H4 (cell line): ENCODE data around the gene STX16. TPM values are rescaled to one million over a fixed set of nuclear protein-coding genes. Genes with fewer than 3 reads are reported as not detected.

Experiments used
- DNase-seq: peaks from one replicate; pipeline ENCODE4 v3.0.0-alpha.2; 2015; ENCODE audit warnings: low spot score
- total RNA-seq: library from RNA; depleted of rRNA; stranded (reverse); fragments of >200 nt; shearing (Covaris generic); gene quantifications from 2 replicates; pipeline ENCODE4 v1.2.3, GENCODE V29; 2014

STX16 gene
- total RNA-seq, 1 experiment from 2014 or later = 8.8 TPM

DNA sequence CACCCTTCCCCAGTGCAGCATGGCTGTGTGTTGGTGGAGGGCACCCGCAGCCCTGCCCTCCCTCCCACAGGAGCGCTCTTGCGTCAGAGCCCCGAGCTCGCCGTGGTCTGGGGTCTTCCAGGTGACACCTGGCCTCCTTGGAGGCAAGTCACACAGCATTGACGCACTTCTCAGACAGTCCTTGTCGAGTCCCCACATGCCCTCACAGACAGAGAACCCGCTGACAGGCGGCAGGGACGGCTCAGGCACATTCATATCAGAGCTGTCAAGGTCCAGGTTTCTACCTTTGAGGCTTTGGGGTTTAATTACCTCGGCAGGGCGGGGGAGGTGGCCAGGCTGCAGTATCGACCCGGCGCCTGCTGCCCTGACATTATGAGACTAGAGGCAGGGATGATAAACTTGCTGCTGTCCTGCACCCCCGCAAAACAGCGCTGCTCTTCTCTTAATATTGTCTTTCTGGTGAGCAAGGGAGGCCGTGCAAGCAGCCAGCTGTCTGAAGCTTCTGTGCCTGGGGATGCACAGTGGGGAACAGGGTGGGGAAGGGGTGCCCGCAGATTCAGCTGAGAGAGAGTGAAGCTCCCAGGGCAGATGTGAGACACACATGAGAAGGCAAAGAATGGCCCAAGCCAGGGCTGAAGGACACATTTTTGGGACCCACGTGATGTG lies 46.3 kb downstream of the STX16 start:
- DNase-seq = no peak

DNA sequence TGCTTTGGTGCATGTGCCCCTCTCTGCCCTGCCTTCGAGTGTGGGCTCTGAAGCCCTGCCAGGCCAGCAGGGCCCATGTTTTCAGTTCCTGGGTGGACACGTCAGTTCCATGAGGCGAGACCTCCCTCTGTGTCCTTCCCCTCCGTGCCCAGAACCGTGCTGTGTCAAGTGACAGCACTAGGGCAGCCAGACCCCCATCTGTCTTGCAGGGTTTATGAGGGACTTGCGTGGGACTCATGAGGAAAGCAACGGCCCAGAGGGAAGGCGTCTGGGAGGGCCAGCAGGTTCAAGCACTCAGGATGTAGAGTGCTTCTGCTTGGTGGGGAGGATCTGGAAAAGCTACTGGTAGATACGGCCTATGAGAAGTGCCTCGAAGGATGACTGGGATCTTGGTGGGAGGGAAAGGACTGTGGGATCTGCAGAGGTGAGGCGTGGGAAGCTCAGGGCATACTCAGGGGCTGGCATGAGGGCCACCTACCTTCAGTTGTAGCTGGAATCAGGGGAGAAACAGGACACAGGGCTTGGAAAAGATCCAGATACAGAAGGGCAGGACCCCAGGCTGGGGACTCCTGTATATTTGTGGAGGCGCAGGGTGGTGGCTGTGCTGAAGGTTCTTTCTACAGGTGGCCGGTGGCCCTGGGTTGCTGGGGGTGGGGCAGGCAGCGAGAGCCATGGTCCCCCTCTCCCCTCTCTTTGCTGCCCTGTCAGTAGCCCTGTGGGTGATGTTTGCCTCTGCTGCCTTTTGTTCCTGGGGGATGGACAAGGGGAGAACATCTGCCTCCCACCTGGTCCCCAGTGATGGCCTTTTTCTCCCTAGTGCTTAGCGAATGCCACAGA lies 47.0 kb downstream of the STX16 start:
- DNase-seq = no peak

DNA sequence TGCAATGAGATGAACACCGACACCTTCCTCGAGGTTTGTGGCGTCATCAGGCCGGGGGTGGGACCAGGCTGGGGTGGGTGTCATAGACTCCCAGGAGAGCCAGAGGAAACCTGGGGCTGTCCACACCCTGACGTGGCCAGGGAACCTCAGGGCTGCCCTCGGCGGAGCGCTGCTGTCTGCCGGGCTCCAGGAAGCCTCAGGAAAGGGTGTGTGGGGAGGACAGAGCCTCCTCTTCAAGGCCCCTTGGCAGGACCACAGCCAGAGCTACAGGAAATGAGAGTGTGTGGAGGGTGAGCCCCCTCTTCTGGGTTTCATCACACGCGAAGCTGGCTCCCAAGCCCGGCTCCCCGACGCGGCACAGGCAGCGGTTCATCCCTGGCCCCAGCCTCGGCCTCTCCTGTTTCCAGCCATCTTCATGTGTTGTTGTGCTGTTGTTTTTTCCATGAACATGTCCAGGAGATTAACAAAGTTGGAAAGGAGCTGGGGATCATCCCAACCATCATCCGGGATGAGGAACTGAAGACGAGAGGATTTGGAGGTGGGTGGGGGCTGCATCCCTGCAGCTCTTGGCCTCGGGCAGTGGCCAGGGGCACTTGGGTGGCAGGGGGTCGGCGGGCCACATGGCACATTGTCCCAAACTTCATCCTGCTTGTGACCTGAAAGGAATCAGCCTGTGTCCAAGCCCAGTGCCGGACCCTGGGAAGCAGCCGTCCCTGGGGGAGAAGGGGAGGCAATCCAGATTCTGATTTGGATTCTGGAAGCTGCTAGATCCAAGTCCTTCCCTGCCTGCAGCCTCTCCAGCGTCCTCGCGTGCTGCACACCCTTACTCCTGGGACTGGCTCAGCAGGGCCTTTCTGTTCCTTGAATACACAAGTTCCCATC lies 47.9 kb downstream of the STX16 start:
- no peak for DNase-seq

DNA sequence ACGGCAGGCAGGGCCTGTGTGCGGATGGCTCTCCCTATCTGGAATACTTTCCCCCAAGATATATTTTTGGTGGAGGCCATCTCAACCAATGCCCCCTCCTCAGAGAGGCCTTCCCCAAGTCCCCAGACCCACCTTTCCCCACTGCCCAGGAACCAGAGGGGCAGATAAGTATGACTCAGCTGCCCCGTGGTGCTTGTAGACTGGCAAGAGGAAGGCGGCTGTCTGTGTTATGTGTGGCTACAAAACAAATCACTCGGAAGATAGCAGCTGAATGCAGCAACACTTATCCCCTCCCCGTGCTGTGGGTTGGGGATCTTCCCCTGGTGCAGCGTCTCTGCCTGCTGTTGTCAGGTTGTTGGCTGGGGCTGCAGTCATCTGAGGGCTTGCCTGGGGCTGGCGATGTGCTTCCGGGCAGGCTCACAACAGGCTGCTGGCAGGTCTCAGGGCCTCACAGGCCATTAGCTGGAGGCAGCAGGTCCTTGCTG lies 48.6 kb downstream of the STX16 start:
- no peak for DNase-seq

DNA sequence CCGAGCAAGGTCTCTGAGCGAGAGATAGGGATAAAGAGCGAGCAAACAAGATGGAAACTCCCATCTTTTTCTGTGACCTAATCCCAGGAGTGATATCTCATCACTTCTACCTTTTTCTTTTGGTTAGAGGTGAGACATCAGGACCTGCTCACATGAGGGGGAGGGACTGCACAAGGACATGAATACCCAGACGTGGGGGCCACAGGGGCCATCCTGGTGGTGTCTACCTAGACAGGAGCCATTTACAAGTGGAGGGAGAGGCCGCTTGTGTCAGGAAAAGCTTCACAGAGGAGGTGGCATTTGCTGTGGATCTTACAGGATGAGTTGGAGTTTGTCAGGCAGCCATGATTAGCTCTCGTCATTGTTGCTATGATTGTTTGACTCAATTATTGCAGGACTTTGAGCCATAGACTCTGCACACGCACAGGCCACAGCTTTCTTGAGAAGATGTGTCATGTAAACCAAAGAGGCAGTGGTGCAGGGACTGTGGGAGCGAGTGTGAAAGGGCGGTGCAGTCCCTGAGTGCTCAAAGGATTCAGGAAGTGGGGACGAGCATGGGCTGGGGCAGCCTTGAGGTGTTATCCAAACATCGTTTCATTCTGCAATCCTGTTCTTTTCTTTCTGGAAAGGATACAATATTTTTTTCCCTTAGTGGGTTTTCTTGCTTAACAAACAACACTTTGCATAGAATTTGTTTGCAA lies 49.2 kb downstream of the STX16 start:
- no peak for DNase-seq

DNA sequence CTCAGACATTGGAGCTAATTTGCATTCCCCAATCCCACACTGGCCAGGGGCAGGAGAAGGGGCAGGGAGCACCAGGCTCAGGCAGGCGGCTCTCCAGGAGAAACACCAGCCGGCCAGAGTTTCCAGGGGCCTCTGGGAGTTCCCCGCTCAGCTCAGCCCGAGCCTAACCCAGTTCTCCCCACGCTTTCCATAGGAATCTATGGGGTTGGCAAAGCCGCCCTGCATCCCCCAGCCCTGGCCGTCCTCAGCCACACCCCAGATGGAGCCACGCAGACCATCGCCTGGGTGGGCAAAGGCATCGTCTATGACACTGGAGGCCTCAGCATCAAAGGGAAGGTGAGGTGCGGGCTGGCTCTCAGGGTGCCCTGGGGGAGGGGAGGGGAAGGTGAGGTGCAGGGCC lies 49.7 kb downstream of the STX16 start:
- no peak for DNase-seq

DNA sequence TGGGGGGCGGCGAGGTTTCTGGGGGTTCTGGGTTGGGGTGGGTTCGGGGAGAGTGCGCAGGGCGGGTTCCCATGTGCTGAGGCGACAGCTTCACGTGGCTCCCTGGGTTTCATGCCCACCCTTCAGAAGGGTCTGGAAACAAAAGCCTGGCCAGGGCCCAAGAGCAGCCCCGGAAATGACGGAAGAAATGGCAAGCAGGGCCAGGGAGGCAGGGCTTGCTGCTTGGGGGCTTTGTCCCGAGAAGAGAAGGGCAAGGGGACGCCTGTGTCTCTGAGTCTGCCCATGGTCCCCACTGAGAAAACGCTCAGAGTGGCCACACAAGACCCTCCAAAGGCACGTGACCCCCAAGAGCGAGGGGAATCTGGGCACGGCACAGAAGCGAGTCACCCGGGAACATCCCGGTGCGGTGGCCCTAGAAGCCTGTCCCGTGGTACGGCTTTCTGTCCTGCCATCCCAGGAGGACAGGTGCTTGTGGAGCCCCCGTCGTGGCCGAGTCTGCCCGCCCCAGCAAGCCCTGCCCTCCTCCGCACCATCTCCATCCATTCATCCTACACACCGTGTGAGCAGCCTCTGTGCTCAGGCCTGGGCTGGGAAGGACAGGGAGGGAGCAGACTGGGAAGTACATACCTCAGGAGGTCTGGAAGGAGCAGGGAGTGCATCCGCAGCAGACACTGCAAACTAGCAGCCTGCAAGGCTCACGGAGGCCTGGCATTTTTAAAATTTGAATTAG lies 50.5 kb downstream of the STX16 start:
- no peak for DNase-seq

DNA sequence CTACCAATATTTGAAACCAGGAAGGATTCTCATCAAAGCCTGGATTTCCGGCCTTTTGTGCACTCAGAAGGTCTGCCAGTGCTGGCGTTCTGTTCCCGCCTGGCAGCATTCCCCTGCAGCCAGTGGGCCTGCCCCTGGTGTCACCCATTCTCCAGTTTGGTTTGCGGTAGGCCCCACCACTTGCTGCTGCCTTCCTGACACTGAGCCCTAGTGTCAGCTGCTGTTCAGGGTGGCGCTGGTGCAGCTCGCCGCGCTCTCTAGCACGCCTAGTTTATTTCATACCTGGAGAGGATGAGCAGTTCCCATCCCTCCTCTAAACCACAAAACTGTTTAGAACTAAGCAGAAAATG lies 51.1 kb downstream of the STX16 start:
- no peak for DNase-seq

DNA sequence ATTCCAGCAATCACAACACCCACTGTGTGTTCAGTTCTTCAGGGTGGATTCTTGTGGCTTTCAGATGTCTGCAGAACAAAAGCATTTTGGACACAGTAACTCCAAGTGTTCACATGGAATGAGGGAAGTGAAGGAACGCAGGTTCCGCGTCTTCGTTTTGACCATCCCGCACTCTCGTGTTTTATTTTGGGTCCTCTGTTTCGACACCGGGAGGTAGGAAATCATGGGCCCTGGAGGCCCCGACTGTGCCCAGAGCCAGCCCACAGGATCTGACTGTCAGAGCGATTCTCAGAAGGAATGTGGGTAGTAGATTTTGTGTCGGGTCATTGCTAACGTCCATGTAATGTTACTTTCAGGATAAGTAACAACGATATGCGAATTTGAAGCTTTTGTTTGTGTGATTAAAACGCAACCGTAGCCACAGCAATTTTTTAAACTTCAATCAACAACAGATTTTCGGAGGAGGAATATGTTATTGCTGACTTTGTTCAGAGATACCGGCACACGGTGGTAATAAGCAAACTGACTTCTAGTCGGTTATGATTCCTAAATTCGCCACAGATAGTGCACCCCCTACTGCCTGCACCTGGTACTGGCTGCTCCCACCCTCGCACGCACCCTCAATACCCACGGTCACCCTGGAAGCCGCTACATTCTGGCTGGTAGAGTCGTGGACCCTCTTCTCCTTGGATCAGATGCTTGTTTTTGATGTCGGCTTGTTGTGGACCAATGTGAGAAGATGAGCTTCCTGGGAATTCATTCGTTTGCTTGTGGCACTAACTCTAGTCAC lies 52.0 kb downstream of the STX16 start:
- DNase-seq = no peak

DNA sequence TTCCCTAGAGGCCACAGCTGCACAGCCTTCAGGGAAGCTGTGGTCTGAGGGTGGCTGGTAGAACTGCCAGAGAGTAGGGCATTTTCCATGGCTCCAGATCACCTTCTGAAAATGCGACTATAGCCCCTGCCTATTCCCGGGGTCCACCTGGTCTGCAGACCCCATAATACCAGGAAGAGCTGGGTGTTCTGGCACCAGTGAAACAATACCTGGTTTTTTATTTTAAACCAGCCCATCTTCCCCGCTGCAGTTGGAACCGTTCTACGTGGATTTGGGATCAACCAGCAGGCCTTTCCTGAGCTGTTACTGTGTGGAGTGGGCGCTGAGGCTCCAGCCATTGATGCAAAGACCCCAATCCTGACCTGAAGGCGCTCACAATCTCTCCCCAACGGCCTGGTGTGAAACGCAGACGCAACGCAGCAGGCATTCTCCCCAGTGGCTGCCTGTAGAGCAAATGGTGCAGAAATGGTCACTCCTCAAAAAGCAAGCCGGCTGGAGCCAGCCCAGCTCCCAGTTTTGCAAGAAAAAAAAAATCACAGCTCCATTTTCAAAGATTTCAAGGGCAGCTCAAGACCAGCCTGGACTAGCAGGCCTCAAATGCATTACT lies 52.8 kb downstream of the STX16 start:
- no peak for DNase-seq

DNA sequence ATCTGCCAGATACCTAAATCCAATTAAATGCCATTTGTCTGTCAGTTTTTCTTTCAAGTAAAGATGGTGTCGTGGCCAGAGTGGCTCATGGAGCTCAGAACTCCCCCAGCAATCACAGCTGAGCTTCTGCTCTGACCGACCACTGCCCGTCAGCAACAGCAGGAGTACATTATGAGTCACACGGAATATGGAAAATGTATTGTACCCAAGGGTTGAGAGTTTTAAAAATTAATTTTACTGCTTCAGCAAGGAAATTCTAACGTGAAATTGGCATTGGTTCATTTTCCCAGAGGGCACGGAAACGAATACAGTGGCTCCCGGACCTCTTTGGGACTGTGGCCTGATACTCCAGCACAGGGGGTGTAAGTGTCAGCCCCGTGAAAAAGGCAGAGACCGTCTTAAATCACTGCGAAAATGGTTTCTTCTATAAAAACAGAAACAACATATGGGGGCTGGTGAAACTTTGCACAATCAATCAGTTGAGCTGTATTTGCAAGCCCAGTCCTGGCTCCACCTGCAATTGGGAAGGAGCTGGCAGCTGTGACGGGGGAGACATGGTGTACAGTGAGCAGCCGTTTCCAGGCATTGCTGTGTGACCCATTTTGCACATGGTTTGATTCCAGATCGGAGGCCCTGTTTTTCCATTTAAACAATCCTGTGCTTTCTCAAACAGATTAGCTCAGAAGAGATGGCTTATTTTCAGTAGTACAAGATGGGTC lies 54.3 kb downstream of the STX16 start:
- no peak for DNase-seq

DNA sequence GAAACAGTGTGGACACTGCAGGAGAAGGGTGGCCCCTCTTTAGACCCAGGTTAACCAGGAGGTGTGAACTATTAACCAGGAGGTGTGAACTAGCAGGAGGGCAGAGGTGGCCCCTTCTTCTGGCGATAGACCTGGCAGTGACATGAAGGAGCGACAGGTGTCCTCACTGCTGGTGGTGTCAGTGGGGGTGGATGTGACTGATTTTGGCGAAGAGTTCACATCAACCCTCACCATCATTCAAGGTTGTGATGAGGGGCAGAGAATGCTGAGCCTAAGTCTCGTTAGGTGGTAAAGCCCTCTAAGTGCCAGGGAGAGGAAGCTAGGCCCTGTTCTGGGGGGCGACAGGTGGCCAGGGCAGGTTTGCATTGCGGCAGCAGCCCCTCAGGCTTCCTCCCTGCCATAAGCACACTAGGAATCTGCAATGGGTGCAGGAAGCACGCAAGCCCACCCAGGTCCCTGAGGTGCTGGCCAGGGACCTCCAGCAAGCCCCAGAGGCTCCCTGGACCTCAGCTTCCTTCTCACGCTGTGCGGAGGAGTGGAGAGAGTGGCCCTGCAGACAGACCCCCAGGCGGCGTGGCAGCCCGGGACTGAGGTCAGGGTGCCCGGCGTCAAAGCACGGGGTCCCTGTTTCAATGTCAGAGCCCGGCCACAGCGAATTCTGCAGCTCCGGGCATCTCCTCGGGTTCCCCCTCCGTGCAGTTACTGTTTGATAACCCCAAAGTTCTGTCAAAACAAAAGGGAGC lies 55.2 kb downstream of the STX16 start:
- no peak for DNase-seq

DNA sequence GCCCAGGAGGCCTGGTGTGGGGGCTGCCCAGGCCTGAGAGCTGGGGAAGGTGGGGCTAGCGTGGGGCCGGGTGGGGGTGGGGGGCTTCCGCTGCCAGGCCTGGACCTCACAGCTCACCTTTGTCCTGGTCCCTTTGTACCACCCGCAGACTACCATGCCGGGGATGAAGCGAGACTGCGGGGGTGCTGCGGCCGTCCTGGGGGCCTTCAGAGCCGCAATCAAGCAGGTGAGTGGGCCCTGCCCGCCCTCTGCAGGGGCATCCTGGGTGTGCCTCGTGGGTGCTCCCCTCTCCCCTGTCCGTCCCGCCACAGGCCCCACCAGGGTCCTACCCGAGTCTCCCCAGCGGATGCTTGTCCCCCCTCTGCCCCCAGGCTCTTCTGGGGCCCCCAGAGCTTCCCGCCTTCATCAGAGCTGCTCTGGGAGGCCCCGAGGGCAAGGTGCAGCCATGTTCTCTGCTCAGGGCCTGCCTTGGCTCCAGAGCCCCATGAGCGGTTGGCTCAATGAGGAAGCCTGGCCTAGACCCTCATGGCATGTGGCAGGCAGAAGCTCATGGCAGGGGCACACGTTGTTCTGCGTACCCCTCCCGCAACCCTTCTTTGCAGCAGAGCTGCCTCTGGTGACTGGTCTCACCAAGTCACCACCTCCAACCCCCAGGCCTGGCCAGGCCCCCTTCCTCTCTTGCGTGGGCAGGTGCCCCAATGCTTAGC lies 56.0 kb downstream of the STX16 start:
- no peak for DNase-seq

DNA sequence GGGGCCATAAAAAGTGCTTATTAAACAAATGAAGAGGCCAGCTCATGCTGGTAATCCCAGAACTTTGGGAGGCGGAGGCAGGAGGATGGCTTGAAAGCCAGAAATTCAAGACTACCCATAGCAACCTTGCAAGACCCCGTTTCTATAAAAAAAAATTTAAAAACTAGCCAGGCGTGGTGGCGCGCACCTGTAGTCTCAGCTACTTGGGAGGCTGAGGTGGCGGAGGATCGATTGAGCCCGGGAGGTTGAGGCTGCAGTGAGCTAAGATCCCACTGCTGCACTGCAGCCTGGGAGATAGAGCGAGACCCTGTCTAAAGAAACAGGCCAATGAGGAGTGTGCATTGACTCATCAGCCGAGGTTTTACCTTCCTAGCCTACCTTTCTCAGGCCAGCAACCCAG lies 56.7 kb downstream of the STX16 start:
- no peak for DNase-seq

DNA sequence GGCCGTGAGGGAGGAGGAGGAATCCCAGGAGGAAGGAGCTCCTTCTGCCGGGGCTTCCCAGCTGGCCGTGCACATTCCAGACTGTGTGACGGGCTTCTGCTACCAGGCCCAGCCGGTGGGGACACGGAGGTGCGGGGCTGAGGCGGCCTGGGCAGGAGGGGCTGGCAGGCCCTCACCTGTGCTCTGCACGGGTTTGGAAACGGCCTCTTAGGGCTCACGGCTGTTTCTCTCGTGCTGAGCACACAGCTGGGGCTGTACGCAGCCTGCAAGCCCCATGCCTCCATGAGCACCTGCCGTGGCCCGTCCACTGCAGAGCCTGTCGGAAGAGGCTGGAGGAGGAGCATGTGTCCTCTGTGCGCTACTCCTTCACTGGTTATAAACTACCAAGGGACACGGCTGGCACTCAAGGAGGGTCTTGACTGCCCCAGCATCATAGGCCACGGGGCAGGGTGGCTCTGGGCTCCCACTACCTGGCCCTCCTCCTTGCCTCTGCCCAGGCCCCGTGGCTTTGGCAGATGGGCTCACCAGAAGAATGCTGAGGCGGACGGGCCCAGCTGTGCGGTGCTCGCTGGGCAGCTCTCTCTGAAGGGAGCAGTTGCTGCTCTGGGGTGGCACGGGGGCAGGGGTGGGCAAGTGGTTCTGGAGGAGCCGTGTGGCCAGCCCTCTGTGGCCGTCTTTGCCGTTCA lies 57.3 kb downstream of the STX16 start:
- no peak for DNase-seq

DNA sequence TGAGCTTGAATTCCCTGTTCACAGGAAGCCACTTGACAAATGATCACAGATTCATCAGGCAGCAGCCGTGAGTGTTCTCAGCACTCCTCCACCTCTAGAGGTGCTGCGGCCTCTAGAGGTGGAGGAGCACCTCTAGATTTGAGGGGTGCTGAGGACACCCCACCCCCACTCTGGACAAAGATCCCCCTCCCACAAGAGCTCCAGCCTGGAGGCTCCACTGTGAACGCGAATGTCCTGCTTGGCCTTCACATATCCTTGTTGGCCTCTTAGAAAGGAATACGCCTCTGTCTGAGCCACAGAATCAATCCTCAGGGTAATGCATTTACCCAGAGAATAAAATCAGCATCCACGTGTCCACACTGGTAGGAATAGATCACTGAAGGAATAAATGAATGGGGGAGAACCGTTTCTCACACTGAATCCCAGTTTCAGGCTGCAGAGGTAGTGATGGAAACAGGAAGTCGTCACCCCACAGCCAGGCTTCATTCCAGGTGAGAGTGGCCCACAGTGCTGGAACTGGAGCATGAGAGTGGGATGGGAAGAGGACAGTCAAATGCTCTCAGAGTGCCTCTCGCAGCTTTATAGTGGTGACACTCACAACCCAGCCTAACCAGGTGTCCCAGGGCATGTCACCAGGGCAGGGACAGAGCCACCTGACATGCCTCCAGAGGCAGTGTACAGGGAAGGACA lies 58.1 kb downstream of the STX16 start:
- DNase-seq = no peak

DNA sequence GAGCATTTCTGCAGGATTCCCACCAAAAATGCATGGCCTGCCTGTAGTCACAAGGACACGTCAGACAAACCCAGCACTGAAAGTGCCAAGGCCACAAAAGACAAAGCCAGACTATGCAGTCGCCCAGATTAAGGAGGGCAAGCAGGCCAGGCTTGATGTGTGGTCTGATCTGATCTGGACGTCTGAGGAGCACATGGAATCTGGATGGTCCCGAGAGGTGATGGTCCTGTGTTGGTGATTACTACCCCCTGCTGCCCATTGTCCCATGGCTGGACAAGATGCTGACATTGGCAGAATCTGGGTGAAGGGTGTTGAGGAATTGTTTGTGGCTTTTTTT lies 58.6 kb downstream of the STX16 start:
- DNase-seq = no peak
